ENCODE measurements around the gene GTF2A1L.

- TF ChIP-seq CTCF (IDR thresholded peaks at IDR 0.05; ENCODE audit: low read depth, low read length, missing input control) (no peak), REST (IDR thresholded peaks at IDR 0.05) (no peak), RAD21 (IDR thresholded peaks at IDR 0.05) (no peak), TAF1 (conservative IDR thresholded peaks at IDR 0.05) (no peak), SP1 (IDR thresholded peaks at IDR 0.05) (no peak), GABPA (IDR thresholded peaks at IDR 0.05 in 1 of 2, conservative IDR thresholded peaks at IDR 0.05 in 1 of 2) (no peak), RXRA (IDR thresholded peaks at IDR 0.05) (no peak), ZBTB33 (IDR thresholded peaks at IDR 0.05) (no peak), YY1 (IDR thresholded peaks at IDR 0.05) (no peak)
Observed at GRCh38 chr2:48677450-48677849, 59.8 kb downstream of the GTF2A1L start.
